HG03064 (cell line): ENCODE measurements around the gene MAU2.

Experiments used
- ATAC-seq: cut with Tn5 transposase; IDR thresholded peaks from one replicate; pipeline ENCODE4 v1.9.1; 2021; ENCODE audit warnings: low read depth; ENCODE audit not compliant: unreplicated experiment

The MAU2 gene

GRCh38 chr19:19406878-19407632, 86.4 kb downstream of the MAU2 start:
- ATAC-seq, result no peak

- no peak for ATAC-seq
Measured at GRCh38 chr19:19407633-19407930, 87.0 kb downstream of the MAU2 start.
